Renal pelvis (tissue), 4 donors: Measurements from ENCODE around the gene PTPN22. TPM values are rescaled to one million over a fixed set of nuclear protein-coding genes. Genes with fewer than 3 reads are reported as not detected.

Experiments used
- DNase-seq: peaks from one replicate; pipeline ENCODE4 v3.0.0-alpha.2; 2013
- polyA plus RNA-seq, 3 donors: library from polyadenylated mRNA; unstranded; fragments of 120-200 nt; gene quantifications; one replicate each; pipeline ENCODE4 v1.2.1, GENCODE V29; 2013; ENCODE audit not compliant: insufficient read length in 3 of 3

PTPN22 gene
- polyA plus RNA-seq, 3 donors = 0.24 to 0.53 (median 0.38) TPM

DNA sequence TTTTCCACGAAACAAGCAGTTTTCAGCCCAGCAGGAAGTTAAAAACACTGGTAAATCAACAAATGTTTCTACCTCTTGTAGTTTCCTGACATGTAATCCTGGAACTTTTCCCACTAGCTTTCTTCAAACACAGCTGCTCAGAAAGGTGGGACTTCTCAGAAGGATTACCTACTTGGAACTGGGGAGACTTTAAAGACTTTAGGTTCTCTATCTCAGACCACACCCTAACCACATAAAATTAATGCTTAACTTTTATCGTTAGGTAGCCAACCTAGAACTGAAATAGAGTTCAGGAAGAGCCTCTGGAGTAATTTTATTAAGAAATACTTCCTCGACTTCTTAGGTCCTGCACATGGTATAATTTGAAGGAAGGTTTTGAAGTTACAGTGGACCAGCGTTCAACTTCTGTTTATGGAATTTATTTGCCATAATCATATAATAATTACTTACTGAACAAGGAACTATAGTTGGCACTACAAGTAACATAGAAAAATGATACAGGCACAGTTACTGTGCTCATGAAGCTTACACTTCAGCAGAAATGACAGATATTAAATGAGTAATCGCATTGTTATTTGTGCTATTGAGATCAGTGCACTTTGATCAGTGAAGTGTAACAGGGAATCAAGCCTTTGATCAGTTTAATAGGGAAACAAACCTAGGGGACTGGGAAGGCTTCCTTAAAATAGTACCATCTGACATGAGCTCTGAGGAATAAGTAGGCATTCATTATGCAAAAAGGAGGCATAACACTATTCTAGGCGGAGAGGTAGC, 16.1 kb upstream of the PTPN22 start, which contains the start of gene BCL2L15:
BCL2L15 (minus strand) TSS at position 180 of the 774 bp plus-strand sequence. CDS start 206 bp downstream, outside the sequence.
- no peak for DNase-seq

DNA sequence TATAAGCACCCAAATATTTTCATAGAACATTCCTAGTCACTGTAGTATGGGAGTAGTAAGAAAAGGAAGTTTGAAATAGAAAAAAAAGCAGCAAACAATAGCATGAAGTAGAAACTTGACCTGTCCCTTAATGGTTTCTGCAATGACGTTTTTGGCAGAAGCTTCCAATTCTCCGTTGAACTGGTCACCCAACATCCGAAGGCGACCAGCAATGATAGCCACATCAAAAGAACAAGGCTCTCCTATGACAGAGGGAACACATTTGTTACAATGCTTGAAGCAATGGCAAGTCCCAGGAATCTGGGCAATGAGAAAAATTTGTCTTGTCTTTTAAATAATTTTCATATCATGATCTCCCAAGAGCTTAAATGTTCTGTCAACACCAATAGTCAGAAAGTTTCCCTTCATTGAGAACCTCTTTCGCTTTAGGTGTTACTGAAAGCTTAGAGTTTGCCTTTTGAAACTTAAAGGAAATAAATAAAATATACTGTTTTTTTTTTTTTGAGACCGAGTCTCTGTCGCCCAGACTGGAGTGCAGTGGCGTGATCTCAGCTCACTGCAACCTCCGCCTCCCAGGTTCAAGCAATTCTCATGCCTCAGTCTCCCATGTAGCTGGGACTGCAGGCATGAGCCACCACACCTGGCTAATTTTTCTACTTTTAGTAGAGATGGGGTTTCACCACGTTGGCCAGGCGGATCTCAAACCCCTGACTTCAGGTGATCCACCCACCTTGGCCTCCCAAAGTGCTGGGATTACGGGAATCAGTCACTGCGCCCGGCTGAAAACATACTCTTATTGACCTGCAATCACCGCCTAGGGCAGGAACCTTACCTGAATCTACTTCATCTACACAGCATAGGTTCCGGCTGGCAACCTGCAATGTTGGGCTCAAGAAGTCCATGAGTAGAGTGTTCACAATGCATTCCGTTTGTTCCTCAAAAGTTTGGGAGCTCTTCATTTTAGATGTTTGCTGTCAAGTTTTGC, 15.2 kb upstream of the PTPN22 start:
- no peak for DNase-seq

DNA sequence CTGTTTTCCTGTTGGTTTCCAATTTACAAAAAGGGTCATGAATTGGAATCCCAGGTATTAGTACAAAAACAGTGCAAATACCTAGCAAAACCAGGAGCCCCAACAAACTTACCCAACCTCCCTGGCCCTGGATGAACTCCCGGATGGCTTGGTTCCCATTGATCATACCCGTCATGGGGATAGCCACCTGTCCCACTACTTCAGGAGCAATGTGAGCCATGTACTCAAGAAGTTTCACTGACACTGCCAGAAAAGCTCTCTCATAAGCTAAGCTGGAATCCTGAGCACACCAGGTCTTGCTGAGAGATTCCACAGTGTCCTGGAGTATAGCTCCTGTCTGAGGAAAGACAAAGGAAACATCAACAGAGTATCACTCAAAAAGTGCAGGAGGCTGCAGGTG, 10.1 kb upstream of the PTPN22 start:
- no peak for DNase-seq

DNA sequence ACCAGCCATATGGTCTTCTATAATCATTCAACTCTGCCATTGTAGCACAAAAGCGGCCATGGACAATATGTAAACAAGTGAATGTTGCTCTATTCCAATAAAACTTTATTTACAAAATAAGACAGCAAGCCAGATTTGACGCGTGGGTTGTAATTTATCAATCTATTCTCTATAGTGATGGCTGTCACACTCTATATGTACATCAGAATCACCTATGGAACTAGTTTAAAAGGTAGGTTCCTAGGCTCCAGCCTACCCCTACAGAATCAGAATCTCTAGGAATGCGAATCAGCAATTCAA, 8.2 kb upstream of the PTPN22 start:
- DNase-seq = no peak

DNA sequence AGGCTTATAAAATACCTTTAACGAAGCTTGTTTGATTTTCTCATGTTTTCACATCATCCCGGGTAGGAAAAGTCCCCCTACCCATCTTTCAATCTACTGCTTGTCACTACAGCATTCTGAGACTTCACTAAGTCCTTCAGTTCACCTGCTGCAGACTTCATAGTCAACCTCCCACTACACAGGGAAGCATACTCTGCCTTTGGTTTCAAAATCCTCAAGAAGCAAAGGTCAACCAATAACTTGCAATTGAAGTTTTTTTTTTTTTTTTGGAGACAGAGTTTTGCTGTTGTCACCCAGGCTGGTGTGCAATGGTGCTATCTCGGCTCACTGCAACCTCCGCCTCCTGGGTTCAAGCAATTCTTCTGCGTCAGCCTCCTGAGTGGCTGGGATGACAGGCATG, 4.7 kb upstream of the PTPN22 start:
- DNase-seq = no peak

DNA sequence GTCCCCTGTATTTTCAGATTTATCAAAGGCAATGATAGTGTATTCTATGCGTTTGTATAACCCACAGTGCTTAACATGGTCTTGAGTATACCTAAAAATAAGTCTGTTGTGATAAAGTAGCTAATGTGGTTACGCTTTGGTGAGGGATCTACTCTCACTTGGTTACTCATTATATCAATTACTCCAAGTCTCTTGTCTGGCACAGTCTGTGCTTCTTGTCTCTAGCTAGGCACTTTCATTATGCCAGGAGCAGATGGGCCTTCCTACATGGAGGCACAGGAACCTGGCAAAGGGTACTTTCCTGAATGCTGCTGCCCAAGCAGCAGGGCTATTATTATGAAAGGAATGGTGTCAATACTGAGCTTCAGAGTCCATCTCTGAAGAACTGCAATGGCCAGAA, 4.2 kb upstream of the PTPN22 start:
- no peak for DNase-seq

DNA sequence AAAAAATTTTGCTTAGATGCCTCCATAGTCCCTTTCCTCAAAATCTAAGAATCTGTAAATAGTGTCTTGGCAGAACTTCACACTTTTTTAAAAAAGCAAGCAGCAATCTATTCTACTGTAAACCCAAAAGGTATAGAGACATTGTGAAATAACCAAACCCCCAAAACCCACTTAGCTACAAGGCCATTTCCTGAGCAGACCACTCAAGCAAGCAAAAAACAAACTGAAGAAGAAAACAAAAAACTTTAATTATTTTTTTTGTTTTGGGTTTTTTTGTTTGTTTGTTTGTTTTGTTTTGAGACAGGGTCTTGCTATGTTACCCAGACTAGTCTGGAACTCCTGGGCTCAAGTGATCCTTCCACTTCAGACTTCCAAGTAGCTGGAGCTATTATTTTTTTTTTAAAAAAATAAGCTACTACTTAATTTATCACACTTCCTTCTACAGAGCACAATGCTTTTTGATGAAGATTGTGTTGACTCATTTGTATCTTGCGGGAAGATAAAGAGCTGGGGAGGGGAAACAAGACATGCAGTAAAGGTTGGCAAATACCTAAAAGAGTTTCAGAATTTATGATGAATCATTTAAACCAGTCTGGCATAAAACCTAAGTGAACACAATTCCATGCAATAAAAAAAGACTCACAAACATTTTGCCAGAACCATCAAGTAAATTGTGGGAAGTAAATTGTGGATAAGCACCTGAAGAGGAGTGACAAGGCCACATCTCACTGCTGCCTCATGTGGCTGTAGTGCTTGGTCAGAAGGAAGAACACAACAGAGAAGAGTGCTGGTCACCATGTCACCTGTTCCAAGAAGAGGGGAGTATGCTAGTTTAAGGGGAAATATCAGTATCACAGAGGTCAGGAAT, 2.7 kb upstream of the PTPN22 start:
- DNase-seq = no peak

DNA sequence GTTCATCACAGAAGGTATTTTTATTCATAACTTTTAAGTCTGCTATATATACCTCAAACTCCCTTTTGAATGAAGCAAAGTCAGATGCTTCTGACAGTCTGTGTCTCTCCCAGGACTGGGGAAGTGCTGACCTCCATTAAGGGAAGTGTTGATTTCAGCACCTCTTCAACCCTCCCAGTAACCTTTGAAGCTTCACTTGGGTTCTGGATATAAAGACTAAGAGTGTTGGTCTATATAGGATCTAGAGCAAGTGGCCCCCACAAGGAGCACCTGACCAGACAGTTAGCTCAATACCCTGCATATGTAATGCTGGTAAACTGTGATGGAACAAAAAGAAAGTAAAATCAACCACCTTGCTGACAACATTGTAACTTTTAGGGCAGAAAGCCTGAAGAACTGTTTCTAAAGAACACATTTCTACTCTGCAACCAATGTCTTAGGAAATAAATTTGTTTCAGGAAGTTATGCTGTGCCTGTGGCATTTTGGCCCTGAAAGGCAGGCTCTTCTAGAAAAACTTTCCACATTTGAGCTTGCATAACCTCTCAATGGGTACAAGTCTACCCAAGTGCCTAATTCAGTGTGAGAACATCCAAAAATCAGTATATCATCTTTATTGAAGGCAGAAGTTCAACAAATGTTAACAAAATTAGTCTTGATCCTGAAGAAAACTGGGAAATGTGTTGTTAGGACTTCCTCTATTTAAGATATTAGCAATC, 865 bp upstream of the PTPN22 start:
- DNase-seq = no peak

DNA sequence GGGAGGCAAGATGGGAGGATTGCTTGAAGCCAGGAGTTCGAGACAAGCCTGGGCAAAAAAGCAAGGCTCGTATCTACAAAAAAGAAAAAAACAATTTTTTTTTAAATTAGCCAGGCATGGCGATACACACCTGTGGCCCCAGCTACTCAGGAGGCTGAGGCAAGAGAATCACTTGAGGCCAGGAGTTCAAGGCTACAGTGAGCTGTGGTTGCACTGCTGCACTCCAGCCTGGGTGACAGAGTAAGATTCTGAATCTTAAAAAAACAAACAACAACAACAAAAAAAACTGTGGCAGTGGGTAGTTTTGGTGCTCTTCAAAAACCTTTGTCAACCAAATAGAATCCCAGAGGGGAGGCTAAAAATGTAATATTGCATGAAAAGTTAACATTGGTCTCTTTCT, 734 bp downstream of the PTPN22 start:
- no peak for DNase-seq

DNA sequence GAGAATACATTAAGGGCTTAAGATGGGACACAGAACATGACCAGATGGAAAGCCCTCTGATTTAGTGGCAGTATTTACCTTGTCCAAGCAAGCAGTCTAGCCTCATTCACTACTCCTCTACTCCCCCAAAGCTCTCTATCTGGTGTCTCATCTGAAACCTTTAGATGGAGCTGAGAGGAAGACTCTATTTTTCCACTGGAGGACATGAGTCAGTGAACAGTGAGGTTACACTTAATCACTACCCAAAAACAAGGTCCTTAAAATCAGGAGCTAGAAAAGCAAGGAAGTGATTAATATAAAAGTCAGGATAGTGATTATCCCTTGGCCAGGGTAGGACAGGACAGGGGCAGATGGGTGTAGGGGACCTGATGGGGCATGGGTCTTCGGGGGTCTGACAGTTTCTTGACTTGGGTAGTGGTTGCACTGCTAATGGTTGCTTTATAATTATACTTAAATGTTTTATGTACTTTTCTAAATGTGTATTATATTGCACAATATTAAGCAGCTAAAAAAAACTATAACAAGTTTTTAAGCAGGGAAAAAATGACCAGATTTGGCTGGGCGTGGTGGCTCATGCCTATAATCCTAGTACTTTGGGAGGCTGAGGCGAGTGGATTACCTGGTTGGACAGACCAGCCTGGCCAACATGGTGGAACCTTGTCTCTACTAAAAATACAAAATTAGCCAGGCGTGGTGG, 3.0 kb downstream of the PTPN22 start:
- DNase-seq = no peak

DNA sequence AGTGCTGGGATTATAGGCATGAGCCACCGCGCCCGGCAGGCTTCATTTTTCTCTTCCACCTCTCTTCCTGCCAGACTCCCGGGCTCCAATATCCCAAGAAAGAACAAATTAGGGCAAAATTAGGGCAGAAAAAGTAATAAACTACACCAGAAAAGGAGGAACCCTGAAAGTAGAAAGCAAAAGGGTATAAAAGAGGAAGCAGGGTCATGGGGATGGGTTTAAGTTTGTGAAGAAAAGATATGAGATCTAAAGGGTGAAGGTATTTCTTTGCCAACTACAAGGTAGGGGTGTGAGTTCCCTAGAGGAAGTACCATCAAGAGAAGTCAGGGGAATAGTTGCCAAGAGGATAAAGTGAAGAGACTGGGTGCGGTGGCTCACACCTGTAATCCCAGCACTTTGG, 9.9 kb downstream of the PTPN22 start:
- DNase-seq = no peak

DNA sequence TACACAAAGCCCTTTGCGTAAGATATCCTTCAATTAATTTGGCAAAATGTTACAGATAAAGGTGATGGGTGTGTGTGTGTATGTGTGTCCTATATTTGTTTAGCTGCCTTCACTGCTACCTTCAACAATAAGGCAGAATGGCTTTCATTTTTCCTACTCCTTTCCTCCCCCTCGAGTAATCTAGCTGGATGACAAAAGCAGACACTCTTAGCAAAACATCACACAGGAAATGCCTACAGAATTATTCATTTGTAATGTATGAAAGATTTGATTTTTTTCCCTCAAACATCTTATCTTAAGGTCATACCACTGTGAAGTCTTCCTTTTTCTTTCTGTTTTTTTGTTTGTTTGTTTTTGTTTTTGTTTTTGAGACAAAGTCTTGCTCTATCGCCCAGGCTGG, 10.6 kb downstream of the PTPN22 start:
- no peak for DNase-seq

DNA sequence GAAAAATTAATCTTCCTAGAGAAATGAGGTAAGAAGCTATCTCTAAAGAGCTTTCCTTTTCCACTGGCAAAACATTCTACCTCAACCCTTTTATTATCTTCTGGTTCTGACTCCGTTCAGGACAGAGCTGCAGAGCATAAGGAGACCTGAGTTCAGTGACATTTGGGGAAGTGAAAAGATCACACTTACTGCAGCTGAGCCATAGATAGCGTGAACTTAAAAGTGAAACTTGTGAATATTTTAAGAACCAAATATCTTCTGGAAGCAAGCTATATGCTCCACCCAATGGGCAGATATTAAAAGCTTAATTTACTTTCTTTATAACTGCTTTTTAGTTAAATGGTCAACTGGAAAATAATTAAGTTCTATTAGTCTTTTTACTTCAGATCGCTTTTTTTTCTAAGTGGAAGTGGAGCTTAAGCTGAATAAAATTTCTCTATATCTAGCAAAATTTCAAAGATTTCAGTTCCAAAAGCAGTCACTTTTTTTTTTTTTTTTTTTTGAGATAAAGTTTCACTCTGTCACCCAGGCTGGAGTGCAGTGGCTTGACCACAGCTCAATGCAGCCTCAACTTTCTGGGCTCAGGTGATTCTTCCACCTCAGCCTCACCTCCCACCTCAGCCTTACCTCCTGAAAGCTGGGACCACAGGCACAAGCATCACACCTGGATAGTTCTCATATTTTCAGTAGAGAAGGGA, 11.9 kb downstream of the PTPN22 start:
- DNase-seq = no peak

DNA sequence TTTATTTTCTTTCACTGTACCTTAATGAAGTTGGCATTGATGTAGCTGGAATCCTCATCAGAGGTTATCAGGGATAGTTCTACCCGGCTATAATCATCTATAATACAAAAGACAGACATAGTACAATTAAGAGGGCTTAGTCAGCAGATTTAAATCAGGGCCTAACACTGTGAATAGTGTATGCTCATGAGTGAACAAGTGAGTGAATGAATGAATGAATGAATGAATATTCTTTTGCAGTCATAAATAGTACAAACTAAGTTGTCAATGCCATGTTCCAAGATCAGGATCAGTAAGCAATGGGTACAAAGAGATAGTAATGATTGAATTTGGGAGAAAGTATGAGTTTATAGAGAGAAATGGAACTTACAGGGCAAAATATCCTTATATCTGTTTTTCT, 12.5 kb downstream of the PTPN22 start:
- DNase-seq = no peak

DNA sequence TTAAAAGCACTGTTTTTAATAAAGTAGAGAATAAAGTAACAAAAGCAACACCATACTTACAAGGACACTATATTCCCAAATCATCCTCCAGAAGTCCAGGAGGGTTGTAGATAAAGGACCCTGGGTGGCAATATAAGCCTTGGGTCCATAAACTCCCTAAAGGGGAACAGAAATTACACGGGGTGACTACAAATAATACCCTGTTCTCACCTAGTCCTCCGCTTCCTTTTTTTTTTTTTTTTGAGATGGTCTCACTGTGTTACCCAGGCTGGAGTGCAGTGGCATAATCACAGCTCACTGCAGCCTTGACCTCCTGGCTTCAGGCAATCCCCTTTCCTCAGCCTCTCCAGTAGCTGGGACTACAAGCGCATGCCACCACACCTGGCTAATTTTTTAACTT, 13.1 kb downstream of the PTPN22 start:
- DNase-seq = no peak

DNA sequence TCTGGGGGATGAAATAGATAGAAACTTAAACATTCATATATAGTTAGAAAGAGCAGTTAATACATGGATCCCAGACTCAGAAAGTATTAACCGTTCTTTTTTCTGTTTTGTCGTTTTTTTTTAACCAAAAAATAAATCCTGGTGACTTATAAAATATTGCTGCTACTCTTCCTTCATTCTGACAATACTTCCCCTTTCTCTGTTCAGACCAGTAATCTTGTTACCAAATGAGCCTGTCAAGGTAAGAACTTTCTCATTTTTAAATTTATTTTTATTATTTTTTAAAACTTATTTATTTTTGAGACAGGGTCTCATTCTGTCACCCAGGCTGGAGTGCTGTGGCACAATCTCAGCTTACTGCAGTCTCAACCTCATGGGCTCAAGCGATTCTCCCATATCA, 13.7 kb downstream of the PTPN22 start:
- no peak for DNase-seq

DNA sequence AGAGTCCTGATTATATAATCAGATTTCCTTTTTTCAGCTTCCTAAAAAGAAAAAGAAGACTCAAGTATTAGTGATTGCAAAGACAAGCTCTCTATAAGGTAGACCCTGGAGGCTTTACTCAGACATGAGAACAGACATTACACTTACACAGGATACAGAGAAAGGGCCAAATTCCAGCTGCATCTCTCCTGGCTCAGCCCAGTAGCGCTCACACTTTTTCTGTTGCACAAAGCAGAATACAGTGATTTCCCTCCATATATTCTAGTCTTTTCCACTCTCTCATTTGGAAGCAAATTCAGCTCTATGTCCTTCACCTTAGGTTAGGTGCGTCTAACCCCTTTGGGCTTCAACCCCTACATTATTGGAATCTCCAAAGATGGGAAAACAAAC, 15.1 kb downstream of the PTPN22 start:
- no peak for DNase-seq

DNA sequence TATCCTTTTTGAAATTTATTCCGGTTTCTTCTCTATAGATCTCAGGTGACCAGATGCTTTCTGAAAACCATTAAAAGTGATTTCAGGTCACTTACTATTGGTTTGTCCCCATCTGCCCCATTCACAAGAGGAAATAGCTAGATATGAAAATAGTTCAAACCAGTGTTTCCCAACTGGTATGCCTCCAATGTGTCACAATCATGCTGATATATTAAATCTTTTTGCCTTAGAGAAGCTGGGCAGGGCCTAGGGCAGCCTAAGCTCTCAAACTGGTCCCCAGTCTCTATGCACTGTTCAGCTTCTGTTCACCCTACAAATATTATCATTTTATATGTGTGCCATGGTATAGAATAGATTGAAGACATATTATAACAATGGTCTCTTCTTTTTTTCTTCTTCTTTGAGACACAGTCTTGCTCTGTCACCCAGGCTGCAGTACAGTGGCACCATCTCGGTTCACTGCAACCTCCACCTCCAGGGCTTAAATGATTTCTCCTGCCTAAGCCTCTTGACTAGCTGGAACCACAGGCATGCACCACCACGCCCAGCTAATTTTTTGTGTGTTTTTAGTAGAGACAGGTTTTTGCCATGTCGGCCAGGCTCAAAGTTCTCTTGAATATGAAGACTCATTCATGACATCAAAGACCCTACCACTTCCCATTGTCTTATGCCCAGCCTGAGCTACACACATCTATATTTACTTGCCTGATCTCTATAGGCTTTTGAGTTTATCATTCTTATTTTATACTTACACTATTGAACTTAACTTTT, 15.7 kb downstream of the PTPN22 start:
- no peak for DNase-seq

DNA sequence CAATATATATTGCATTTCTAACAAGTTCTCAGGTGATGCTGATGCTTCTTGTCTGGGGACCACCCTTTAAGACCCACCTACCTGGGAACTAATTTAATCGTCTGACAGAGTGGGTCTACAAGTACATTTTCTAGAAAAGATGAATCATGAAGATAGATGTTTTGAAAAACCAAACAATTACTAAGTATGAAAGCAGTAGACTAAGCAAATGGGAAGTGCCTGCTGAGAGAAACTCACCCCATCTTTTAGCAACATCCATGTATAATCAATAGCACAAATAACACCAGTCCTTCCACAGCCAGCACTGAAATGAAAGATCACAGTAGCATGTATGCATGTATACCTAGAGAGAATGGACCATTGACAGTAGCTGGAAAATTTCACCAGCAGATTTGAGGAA, 17.3 kb downstream of the PTPN22 start:
- DNase-seq = no peak
